T-helper 2 cell treated with Interferon-gamma antibody and Interleukin-4, amounts not matched to agents 100 ng/mL and 5 ng/mL, for 36 hours (primary cell): ENCODE measurements around the gene OR1L1. TPM values are rescaled to one million over a fixed set of nuclear protein-coding genes. Genes with fewer than 3 reads are reported as not detected.

Experiments used
- intact Hi-C: fragments of 100-400 bp; cut with micrococcal nuclease; formaldehyde crosslinking; loops from one replicate; pipeline ENCODE4 v1.15.1; 2023
- total RNA-seq: library from RNA; stranded (reverse); gene quantifications from 2 replicates; pipeline ENCODE4 v1.2.3, GENCODE V29; 2022

OR1L1 gene, protein sequence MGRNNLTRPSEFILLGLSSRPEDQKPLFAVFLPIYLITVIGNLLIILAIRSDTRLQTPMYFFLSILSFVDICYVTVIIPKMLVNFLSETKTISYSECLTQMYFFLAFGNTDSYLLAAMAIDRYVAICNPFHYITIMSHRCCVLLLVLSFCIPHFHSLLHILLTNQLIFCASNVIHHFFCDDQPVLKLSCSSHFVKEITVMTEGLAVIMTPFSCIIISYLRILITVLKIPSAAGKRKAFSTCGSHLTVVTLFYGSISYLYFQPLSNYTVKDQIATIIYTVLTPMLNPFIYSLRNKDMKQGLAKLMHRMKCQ
- total RNA-seq, result not detected in 2 replicates

DNA sequence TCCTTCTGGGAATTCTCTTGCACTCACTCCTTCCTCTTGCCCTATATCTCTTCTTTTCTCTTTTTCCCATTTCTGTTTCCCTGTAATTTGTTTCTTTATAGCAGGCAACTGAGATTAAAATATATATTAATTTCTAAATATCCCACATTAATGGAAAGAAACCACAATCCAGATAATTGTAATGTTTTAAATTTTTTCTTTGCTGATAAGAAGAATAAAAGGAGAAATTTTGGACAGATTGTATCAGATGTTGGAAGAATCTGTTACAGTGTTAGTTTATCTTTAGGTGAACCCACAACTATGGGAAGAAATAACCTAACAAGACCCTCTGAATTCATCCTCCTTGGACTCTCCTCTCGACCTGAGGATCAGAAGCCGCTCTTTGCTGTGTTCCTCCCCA lies at the start of gene OR1L1:
TSS of gene OR1L1 (plus strand) at position 301 of the 400 bp plus-strand sequence. CDS start at position 301, 0 bp downstream.
- intact Hi-C loops, result no loop called here

DNA sequence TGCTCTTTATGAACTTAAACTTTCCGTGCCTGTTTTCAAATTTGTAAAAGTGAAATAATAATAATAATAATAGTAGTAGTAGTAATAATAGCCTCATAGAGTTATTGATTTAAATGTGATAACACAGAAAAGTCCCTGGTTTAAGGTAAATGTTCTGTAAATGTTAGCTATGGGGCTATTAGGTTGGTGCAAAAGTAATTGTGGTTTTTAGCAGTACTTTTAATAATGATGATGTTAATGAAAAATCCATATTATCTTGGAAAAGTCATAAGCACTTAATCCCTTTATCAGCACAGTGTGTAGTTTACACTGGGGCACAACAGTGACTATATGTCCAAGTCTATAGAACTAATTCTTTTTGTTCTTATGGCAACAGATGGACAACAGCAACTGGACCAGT lies 47.2 kb upstream of the OR1L1 start, which contains the start of gene OR1Q1:
TSS of gene OR1Q1 (plus strand) at position 377 of the 400 bp plus-strand sequence. CDS start at position 377, 0 bp downstream.
- intact Hi-C loops, result no loop called here

DNA sequence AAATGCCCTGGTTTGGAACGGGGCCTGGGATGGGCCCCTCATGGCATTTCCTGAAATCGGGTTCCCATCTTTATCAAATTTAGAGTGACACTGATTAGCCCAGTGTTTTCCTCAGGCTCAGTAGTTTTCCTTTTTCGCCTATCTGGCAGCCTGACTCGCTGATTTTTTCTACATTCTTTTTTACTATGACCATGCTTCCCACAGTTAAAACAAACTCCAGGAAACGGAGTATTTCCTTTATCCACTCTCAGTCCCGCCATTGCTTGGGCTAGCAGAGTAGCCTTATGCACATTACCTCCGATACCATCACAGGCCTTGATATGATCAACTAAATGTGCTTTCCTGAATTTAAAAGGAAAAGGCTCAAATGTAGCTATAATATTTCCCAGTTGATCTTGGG lies 41.5 kb upstream of the OR1L1 start:
- intact Hi-C loops, result no loop called here

DNA sequence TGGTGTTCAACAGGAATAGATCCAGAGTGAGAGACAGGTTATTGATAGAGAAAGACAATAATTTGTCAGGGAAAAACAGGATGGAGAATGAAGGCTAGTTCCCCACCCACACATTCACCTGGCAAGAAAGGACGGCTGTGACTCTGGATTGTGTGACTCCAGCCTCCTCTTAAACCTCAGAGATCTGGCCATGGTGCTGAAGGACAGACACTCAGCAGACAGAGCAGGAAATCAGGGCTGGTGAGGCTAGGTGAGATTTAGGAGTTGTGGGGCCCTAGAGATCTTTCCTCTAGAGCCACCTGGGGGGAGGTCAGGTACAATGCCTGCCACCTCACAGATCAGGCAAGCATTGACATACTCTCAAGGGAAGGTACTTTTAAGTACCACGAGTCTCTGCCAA lies 19.3 kb upstream of the OR1L1 start:
- intact Hi-C loops, result no loop called here

DNA sequence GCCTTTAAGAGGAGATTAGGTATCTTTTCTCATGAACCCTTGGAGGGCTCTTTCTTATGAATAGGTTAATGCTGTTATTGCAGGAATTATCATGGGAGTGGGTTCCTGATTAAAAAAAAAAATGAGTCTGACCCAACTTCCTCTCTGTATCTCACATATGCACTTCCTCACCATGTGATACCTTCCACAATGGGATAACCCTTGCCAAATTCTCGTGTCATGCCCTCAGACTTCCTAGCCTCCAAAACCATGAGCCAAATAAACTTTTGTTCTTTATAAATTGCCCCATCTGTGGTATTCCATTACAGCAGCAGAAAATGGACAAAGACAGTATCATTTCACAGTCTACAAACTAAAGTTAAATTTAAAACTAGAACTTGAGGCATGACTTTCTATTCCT lies 5.1 kb upstream of the OR1L1 start:
- intact Hi-C loops, result no loop called here

- intact Hi-C loops, result no loop called here
Observed at GRCh38 chr9:122657527-122657926, 4.0 kb upstream of the OR1L1 start, which contains the start of gene OR1B1. Gene OR1B1, minus strand, starts transcription at chr9:122657627.

DNA sequence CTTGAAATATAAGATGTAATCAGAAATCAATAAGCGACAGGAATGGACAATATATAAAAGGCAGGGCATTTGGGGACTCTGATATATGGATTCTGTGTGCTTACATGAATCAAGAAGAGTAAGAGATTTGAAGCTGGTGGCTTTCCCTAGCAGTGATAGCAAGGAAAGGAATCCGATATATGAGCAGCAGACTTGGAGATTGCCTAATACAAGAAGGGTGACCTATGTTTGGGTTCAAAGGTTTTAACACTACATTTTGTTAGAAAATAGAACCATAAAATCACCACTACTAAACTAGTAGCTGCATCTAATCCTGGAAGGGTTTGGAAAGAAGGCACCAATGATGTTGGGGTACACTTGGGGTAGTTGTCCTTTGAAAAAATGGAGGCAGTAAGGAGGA lies 11.0 kb downstream of the OR1L1 start:
- intact Hi-C loops, result no loop called here

- intact Hi-C loops, result no loop called here
Observed at GRCh38 chr9:122684851-122685250, 23.3 kb downstream of the OR1L1 start.

GRCh38 chr9:122695696-122696095 lies 34.2 kb downstream of the OR1L1 start:
- intact Hi-C loops, result no loop called here

Other genes with a start within 250 kb of the OR1L1 start
- gene OR1J1, start 183.8 kb upstream of the OR1L1 start, total RNA-seq, result not detected in 2 replicates
- not detected in 2 replicates for gene OR1J2, start 150.9 kb upstream of the OR1L1 start, total RNA-seq
- not detected in 2 replicates for gene OR1J4, start 142.6 kb upstream of the OR1L1 start, total RNA-seq
- gene OR1N1, start 134.4 kb upstream of the OR1L1 start, total RNA-seq, result not detected in 2 replicates
- not detected in 2 replicates for gene OR1N2, start 108.6 kb upstream of the OR1L1 start, total RNA-seq
- gene OR1L8, start 78.3 kb upstream of the OR1L1 start, total RNA-seq, result 0.30 TPM in 1 of 2 replicates, not detected in the other
- not detected in 2 replicates for gene OR1Q1, start 47.0 kb upstream of the OR1L1 start, total RNA-seq
- not detected in 2 replicates for gene OR1B1, start 4.1 kb upstream of the OR1L1 start, total RNA-seq
- not detected in 2 replicates for gene OR1L3, start 13.4 kb downstream of the OR1L1 start, total RNA-seq
- not detected in 2 replicates for gene OR1L4, start 62.3 kb downstream of the OR1L1 start, total RNA-seq
- not detected in 2 replicates for gene OR1L6, start 80.6 kb downstream of the OR1L1 start, total RNA-seq
- not detected in 2 replicates for gene OR5C1, start 127.2 kb downstream of the OR1L1 start, total RNA-seq
- not detected in 2 replicates for gene OR1K1, start 138.4 kb downstream of the OR1L1 start, total RNA-seq
- gene PDCL, start 166.9 kb downstream of the OR1L1 start, total RNA-seq, result 23.1 and 24.1 TPM in 2 replicates
- 46.1 and 48.9 TPM in 2 replicates for gene RC3H2, start 243.6 kb downstream of the OR1L1 start, total RNA-seq